SH-SY5Y (cell line): ENCODE measurements around the gene RTL10.

Source experiments
- GATA2 ChIP-seq: IDR thresholded peaks from 2 replicates; pipeline ENCODE4 v1.6.1; 2011; ENCODE audit warnings: mild to moderate bottlenecking, low read depth, low read length
- GATA3 ChIP-seq: IDR thresholded peaks from 2 replicates; pipeline ENCODE4 v1.6.1; 2011; ENCODE audit warnings: low read depth, mild to moderate bottlenecking, low read length, moderate library complexity

Gene RTL10

GRCh38 chr22:19811811-19812771, 42.6 kb downstream of the RTL10 start:
- TF ChIP-seq GATA3 (no peak), GATA2 (no peak)

DNA sequence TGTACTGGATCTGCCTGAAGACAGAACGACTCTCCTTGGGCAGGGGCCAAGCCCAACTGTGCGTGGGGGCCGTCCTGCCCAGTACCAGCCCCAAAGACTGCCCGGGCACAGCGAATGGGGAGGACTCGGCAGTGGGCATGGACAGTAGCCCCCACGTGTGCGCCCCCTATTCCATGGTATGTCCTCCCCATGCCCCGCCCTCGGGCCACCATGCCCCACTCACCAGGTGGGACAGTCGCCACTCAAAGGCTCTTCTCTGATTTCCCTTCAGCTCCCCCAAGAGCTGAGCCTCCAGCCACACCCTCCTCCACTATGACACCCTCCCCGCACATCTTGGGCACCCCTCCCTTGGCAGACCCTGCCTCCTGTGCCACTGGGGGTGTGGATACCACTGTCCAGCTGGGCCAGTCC, 43.5 kb downstream of the RTL10 start:
- TF ChIP-seq GATA2 (no peak), GATA3 (no peak)

DNA sequence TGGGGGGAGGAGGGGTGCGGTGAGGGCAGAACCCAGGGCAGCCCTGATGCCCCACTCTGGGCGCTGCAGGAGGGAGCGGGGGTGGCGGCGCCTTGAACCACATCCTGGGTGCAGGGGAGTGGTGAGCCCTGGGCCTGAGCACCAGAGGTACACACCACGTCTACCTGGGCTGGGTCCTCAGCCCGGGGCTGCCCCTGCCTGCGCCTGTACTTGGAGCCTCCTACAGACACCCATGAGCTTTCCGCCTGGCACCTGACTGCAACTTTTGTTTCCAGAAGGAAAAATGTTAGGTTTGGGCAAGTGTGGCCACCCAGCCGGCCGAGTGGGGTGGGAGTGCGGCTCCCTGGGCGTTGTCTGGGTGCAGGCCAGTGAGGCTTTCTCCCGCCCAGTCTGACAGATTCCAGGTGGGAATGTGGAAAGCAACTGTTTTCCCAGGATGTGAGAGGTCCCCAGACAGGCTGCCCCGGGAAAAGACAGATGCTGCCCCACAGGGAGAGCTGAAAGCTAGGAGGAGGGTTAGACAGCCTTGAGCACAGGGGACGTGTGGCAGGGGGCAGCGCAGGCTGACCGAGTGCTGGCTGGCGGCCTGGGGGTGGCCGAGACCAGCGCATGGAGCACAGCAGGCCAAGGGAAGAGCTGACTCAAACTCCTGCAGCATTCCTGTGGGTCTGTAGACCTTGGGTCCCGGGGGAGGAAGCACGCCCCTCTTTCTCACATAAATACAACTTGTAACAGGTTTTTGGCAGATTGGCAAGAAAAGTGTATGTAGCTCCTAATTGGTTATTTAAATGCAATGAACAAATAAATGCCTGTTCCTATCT, 44.1 kb downstream of the RTL10 start:
- TF ChIP-seq GATA3 (no peak), GATA2 (no peak)

DNA sequence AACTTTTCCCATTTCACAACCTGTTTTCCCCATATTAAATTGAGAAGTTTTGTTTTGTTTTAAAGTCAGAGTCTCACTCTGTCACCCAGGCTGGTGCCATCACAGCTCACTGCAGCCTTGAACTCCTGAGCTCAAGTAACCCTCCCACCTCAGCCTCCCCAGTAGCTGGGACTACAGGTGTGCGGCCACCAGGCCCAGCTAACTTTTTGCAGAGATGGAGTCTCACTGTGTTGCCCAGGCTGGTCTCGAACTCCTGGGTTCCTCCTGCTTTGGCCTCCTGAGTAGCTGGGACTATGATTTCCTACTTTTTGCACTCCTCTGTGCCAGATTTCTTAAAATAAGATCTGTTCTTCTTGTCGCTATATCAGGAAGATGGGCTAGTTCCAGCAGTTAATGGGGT, 44.9 kb downstream of the RTL10 start:
- no peak for TF ChIP-seq GATA3
- TF ChIP-seq GATA2, result no peak

- TF ChIP-seq GATA3, result no peak
- TF ChIP-seq GATA2, result no peak
These were observed 45.7 kb downstream of the RTL10 start for GRCh38 chr22:19808873-19809478.

- TF ChIP-seq GATA3, result no peak
These were observed 46.5 kb downstream of the RTL10 start for GRCh38 chr22:19807914-19808872.

- TF ChIP-seq GATA3 (no peak), GATA2 (no peak)
These were observed 47.3 kb downstream of the RTL10 start for GRCh38 chr22:19807161-19807913.

GRCh38 chr22:19806213-19807160, 48.2 kb downstream of the RTL10 start:
- no peak for TF ChIP-seq GATA2
- no peak for TF ChIP-seq GATA3

DNA sequence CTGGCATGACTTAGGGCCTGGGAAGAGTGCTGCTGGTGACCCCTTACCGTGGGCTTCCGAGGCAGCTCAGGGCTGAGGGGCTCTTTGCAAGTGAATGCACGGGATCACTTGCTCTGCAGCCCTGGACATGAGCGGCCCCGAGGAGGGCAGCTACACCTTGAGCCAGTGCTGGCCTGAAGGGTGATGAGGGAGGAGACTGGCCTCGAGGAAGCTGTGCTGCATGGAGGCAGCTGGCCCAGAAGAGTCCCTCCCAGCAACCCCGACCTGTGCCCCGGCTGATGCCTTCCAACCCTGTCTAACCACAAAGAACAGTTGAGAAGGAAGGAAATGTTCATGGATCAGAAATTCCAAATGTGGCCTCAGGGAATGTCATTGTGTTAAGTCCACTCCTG, 48.9 kb downstream of the RTL10 start:
- no peak for TF ChIP-seq GATA2
- TF ChIP-seq GATA3, result no peak
